HG02885 (cell line): Measurements from ENCODE around the gene CIPC.

Experiments
- ATAC-seq: cut with Tn5 transposase; IDR thresholded peaks from one replicate; pipeline ENCODE4 v1.9.1; 2021; ENCODE audit warnings: mild to moderate bottlenecking; ENCODE audit not compliant: unreplicated experiment, poor library complexity

CIPC gene

DNA sequence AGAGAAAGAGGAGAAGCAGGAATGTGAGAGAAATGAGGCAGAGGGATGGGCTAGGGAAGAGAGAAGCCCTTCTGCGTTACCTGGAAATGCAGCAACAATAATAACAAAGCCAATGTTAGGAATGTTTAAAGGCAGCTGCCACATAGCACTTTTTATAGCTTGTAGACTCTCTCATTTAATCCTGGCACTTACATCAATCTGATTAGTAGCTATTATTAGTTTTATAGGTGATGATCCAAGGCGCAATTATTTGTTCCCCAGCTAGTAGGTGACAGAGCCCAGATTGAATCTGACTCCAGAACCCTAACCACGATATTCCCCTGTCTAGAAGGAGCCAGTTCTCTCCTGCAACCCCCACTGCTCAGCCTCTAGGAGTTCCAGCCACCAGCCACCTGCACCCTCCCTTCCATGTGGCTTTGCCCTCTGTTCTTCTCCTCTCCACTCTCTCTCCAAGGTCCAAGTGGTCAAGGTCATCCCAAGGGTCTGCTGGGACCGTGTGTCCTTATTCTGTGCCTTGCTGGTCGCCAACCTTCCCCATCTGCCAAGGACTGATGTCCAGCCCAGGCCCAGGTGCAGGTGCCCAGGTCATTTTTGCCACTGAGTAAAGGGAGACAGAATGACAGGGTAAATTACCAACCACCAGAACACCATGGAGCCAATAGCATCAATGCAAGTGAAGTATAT lies 29.4 kb upstream of the CIPC start:
- no peak for ATAC-seq

DNA sequence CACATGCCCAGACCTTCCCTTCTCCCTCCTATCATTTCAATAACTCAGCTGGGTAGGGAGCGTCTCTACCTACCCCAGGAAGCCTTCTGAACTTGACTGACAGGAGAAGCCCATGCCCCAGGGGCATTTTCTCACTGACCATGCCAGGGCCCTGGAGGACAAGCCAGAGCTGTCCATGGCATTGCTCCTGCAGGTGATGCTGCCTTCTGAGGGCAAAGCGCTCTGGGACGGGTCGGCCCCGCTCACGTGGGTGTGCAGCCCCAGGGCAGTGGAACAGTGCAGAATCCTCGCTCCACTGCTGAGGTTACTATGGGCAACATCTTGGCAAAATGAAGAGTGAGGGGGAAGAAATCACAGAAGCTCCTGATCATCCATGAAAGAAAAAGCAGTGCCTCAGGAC lies 28.5 kb upstream of the CIPC start:
- no peak for ATAC-seq

DNA sequence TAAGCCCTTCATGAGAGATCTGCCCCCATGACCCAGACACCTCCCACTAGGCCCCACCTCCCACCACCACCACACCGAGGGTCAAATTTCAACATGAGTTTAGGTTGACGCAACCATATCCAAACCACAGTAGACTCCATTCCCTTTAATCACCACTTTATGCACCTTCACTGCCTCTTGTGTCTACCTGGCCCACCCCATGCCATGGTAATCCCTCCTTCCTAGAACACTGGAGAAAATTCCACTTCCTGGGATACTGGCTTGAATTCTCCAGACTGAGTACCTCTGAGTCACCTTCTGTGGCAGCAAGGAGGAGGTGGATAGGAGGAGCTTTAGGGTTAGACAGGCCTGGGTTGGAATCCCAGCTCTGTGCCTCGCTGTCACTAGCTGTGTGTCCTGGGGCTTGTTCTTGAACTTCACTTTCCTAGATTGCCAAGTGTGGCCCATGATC lies 26.1 kb upstream of the CIPC start:
- ATAC-seq, result no peak

DNA sequence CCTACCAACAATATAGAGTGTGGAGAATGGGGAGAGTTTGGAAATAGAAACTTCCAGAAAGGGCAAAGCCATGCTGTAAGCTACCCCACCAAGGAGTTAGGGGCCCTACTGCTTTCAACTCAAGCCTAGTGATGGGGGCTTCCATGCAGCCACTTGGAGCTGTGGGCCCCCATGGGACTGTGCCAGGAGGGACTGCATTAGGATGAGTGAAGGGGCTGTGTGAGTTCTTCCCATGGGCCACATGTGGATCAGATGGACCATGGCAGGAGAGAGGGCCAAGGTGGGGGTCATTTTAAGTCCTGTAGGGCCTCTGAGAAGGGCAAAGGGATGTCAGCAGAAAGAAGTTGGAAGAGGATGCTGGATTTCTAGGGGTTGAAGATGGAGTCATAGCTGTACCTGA lies 23.1 kb upstream of the CIPC start:
- ATAC-seq, result no peak

DNA sequence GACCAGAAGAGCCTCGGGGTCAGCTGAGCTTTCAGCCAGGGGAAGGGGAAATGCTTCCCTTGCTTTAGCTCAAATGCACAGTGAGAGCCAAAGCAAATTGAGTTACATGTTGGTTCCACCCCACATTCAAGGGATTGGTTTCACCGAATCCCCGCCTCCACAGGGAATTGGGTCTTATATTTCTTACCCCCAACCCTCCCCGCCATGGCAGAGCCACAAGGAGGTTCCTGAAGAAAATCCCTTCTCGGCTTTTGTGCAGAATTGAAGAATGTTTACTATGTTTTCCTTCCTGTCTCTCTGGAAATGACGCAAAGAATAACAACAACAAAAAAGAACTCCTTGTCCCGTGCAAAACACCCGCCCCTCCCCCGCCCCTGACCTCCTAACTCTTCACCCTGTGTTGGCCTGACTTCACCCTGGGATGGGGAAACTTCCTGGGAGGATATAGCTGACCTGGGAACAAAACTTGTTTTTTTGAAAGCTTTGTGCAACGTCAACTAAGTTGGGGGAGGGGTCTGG lies 21.9 kb upstream of the CIPC start:
- ATAC-seq, result no peak

DNA sequence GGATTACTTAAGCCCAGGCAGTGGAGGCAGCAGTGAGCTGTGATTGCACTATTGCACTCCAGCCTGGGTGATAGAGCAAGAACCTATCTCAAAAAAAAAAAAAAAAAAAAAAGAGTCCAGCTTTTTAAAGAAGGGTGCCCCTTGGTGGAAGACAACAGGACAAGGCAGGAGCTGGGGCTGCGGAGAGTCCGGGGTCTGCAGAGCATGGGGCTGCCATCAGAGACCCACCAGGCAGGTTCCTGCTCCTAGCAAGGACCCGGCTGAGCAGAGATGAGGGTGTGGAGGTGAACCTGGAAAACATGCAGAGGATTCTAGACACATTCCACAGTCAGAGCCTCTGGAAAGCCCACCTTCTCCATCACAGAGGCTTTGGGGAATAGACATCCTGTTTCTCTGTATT lies 21.0 kb upstream of the CIPC start:
- ATAC-seq, result no peak

DNA sequence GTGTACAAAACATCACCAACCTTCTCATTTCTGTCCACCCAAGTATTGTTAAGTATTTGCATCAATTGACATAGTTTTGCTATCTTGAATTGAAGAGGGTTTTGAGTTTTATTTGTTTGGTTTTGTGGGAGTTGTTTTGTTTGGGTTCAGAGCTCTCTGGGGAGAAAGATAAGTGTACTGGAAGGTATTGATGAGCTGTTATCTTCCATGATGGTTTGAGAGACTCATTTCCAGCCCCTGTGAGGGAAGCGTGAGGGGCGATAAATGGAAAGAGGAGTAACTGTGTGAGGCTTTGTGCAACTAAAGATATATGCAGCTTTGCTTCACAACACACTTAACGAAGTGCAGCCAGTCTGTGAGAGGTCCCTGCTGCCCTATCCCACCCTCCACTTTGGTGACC lies 15.7 kb upstream of the CIPC start:
- no peak for ATAC-seq

DNA sequence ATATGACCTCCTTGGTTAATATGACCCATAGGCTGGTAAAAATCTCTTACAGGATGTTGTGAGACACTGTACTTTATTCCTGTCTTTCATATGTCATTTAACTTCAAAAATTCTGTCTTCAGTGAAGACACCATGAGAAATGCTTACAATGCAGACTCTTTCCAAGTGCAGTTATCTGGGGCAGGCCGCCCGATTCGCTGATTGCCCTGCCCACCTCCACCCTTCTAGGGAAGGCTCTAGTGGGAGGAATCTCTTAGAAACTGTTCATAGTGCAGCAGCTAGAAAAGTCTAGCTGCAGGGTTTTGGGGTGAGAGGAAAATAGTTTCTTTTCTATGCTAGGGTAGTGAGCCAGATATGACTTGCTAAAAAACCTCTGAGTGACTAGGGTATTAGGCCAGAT lies 15.0 kb upstream of the CIPC start:
- no peak for ATAC-seq

DNA sequence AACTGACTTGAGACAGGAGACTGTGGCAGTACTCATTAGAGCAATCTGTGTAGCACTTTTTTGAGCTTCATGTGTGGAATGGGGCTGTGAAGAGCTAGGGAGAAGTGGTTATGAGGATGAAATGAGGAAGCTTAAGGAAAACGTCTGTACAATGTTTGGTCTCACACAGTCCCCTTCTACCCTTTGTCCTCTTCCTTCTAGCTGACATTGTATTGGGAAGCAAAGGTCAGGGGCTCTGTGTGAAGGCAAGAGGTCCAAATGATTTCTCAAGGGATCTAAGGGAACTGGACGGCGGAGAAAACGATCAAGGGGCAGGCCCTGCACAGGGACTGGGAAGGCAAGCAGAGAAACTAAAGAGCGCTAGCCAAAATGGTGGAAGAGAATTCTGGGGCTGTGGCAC lies 13.1 kb upstream of the CIPC start:
- no peak for ATAC-seq

DNA sequence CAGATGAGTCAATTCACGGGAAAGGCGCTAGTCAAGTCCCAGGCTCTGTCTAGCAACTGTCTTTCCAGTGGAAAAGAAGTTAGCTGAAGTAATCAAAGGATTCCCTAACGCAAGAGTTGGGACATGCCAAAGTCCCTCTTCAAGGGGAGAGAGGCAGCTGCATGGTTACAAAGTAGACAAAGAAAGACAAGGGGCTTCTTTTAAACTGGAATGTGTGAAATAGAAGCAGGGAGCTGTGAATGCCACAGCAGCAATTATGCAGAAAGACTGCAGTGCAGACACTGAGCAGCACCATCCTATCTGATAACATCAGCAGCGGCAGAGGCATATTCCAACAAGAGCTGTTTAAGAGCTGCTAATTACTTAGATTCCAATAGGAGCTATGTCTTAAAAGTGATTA lies 12.5 kb upstream of the CIPC start:
- ATAC-seq, result no peak

DNA sequence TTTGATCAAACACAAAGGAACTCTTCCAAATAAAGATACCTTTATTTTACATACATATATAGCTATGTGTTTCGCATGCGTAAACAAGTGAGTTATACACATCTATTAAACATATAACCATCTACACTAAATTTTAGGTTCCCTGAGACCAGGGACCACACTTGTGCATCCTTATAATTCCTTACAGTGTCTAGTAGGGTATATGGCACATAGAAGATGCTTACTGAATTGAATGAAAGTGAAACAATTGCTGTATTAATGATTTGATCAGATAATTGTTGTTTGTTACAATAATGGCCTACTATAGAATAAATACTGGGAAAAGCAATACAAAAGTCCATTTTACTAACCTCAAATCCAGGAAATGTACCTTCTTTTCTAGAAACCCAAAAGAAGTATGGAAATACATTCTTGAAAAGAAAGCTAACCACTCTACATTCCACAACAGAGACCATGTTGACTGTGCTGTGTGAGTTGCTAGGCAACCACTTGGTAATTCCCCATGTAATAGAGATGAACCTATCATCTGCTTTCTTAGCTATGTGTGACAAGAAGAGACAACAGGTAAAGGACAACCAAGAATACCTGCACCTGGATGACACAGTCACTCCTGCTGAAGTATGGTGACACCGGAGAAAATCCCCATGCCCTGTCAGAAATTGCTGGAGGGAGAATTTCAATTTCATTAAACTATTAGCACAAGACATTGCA lies 11.9 kb upstream of the CIPC start:
- ATAC-seq, result no peak

DNA sequence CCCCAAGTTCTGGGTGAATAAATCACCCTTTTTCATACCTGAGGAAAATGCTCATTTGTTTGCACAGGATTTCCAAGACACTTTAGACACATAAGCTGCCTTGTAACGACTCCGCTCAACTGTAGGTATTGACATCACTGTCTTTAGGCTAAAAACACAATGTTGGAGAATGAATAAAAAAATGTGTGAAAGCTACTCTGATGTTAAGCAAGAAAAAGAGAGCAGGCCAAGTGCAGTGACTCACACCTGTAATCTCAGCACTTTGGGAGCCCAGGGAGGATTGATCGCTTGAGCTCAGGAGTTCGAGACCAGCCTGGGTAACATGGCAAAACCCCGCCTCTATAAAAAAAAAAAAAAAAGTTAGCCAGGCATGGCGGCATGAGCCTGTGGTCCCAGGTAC lies 11.1 kb upstream of the CIPC start:
- no peak for ATAC-seq

DNA sequence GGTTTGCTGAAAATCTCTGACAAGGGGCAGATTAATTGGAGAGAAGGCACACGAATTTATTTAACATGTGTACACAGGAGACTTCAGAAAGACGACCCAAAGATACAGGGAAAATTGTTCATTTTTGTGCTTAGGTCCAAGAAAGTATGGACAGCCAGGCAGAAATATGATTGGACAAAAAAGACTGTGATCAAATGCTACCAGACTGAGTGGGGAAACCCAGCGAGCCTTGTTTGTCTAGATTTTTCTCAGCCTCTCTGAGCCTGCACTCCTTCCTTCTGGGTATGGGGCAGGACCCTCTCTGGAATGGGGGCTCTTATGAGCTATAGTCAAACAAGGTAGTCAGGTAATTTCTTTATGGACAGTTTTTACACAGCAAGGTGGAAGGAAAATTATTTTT lies 10.4 kb upstream of the CIPC start:
- no peak for ATAC-seq

DNA sequence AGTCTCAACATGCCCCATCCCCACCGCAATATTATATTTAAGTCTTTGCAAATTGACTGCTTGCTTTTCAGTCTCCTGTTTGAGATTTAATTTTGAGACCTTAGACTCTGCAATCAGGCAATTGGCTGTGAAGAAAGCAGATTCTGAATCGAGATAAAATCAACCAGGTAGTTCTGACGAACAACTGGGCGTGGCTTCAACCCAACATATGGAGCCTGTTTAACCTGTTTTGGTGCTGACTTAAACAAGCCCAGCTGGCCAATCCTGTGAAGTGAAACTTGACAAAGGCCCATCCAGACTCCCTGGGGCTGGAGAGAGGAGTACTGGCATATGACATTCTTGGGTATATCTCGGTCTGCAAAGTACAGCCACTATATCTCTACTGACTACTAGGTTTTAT lies 9.8 kb upstream of the CIPC start:
- ATAC-seq, result no peak

DNA sequence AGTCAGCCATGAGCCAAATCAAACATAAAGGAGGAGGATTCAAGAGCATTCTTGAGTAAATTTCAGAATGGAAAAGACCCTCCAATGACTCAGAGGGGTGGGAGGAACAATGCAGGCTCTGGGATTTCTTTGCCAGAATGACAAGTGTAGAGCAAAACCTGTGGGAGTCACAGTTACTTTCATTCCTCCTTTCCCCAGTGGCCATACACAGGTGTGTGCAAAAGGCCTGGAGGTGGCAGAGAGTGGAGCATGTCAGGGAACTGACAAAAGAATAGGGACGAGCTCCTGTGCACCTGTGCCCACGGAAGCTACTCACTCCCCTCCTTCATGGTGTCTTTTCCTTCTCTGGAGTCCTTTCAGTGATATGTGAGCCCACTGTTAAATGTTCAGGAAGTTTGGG lies 9.4 kb upstream of the CIPC start:
- no peak for ATAC-seq

DNA sequence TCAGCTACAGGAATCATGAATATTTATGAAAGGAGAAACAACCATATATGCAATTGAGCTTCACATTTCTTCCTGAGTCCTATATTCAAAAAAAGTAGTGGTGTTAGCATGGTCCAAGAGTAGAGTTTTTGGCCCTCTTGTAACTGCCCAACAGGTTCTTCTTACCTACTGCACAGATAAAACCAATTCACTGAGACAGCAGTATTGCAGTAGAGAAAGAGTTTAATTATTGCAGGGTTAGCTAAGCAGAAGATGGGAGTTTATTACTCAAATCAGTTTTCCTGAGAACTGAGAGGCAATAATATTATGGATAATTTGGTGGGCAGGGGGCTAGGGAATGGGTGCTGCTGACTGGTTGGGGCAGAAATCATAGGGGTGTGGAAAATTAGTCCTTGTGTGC lies 6.5 kb upstream of the CIPC start:
- ATAC-seq, result no peak

DNA sequence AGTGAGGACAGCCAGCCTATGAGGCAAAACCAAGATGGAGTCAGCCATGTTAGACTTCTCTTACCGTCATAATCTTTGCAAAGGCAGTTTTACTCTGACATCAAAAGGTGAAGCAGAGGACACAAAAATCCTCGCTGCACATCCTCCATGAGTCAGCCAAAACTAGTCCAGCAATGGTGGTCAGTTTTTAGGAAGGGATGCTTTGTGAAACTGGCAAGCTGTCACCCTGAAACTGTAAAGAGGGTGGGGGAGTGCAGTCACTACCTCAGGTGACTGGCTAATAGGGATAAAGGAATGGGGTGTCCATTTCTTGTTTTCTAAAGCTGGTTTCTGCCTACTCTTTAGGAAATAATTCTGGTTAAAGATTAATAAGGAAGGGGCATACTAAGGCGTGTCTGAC lies 5.4 kb upstream of the CIPC start:
- no peak for ATAC-seq

DNA sequence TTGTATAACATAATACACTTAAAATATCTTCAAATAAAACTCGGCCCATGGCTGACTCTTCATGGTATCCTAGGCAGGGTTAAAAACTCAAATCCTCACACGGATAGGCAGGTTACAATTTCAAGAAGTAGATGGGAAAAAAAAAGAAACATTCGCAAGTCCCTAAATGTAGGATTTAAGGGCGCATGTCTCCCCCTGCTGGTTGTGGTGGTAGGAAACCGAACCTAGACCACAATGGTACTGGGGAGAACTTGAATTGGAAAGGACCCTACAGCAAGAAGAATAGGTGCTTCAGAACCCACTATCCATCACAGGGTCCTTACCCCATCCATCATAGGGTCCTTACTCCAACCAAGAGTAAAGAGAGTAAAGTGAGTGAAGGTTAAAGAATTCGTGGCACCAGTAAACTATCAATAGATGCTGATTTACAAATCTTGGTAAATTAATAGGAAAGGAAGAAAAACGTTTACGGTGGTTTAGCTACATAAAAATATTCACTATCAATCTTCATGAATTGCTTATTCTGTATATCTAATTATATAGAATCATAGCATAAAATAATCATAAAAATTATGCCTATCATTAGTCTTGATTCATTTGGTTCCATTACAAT lies 3.3 kb upstream of the CIPC start:
- ATAC-seq, result no peak

DNA sequence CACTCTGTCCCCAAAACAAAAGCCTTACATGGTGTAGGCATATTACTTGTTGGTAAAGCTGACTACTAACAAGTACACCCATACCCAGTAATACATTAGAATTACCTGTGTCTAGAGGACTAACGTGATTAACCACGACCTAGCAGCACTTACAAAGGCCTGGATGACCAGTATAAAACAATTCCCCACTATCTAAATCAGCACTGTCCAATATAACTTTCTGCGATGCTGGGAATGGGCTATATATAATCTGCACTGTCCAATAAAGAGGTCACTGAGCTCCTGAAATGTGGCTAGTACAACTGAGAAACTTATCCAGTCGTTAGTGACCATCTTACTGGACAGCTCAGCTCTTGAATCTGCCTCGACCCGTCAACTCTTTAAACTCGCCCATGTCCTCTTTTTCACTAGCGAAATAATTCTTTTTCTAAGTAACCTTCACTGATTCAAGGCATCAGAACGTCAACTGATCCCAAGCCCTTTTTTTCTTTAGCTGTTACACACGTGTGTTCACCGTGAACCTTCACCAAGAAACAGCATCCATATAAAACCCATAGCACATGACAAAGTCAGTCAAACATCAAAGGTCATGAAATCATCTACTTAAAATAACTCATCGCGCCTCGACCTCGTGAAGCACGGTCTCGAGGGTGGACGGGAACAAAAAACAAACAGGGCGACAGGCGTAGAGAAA lies 905 bp upstream of the CIPC start:
- peak; percentile 2 for ATAC-seq

DNA sequence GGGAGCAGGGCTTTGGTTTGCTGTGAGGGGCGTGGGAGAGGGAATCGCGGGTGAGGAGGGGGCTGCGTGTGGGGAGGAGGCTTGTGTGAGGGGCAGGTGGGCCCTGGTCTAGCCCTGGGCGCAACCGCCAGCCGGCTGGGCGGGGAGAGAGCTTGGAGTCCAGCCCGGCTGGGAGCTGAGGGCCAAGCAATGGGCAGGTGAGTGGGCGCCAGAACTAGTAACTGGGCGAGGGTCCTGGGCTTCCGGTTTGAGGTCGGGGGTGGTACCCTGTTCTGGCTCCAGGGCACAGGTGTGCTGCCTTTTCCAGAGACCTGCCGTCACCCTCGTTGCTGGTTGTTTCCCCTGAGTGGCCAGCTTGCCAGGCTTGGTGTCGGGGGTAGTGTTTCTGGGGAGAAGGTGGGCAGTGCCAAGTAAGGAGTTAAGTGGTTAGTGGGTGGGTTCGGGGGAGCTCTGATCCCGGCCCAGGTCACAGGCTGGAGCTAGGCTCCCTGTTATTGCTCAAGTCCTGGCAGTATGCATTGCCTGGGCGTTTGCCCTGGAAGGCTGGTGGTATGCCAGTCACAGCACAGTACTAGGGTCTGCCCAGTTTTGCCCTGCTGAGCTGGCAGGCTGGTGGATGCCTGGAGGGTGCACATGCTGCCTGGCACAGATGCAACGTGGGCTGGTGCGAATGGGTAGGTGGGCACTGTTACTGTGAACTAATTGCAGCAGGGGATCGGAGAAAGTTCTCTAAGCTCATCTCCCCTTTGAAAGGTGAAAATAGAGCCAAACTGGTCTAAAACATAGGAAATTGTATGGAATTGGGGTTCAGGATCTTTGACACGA lies 683 bp downstream of the CIPC start:
- ATAC-seq, result no peak
